Inferior parietal cortex (tissue), 1 donor: Measurements from ENCODE around the gene REG3G.
"Not testable (repeated sequence)": the region's sequence is repeated elsewhere in the genome, so short reads cannot be mapped to it uniquely, and the experiment has no call there.

Source experiments
- DNase-seq: peaks from one replicate; pipeline ENCODE4 v3.0.0-alpha.2; 2016; ENCODE audit errors: extremely low spot score

Gene REG3G

DNA sequence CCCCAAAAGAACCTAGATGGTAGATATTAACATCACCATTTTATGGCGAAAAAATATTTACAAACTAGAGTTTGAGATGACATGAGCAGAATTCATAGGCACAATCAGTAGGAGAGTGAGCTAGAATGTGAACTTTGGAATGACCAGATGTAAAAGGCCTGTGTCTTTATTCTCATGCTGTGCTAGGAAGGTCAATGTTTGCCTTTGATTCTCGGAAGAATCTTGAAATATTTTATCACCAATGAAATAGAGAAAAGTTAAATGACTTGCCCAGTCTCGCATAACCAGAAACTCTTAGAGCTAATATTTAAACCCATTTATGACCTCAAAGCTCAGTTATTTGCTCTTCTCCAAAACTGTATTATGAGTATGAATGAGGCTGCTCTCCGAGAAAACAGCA, 9.2 kb upstream of the REG3G start:
- DNase-seq: no peak

DNA sequence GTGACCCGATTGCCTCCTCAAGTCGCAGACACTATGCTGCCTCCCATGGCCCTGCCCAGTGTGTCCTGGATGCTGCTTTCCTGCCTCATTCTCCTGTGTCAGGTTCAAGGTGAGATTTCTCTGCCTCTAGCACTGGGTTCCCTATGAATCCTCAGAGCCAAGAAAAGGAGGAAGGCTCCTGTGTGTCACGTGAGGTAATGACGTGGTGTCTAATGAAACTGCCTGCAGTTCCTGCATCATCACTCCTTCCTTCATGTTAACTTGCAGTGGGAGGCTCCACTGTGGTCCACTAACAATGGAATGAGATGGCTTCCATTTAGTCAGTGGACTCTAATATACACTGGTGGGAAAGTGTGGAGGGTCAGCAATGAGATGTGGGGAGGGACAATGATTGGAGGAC, 559 bp downstream of the REG3G start:
- DNase-seq: no peak

DNA sequence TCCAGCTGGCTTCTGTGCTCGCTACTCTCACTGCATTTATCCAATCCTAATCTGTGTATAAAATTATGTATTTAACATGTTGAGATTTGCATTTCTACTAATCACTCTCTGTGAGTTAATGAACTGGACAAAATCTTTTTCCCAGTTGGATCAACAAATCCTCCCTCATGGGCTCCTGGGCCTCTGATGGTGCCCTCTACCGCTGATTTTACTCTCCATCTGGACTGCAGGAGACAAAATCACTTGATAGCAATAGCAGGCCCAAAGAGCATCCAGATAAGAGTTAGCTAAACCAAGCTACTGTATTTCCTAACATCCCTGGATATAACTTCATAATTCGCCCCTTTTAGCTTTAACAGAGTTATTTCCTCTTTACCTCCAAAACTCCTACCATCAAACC, 14.4 kb downstream of the REG3G start:
- no peak for DNase-seq

DNA sequence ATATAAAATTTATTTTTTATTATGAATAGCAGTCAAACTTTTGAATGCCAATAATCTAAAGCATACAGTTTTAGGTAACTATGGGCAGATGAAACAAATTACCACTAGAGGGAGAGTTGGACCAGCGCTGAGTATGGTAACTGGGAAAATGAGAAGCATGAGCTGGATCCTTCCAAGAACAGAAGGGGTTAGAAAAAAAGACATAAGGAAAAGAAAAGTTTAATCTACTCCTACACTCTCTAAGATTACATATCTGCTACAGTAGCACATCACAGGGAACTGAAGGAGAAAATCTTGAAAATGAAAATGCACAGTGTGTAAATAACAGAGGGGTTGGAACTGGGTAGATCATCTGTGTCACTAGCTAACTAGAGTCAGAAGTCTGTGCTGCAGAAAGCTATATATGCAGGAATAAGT, 15.5 kb downstream of the REG3G start:
- DNase-seq: peak; percentile 65

DNA sequence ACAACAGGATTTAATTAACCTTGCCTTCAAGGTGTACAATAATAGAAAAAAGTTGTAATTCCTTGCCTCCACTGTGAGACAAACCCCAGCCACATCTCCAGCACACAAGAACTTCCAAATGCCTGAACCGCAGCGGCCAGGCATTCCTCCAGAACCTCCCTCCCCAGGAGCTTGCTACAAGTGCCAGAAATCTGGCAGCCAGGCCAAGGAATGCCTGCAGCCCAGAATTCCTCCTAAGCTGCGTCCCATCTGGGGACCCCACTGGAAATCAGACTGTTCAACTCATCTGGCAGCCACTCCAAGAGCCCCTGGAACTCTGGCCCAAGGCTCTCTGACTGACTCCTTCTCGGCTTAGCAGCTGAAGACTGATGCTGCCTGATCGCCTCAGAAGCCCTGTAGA, 28.0 kb downstream of the REG3G start:
- not testable (repeated sequence) for DNase-seq

DNA sequence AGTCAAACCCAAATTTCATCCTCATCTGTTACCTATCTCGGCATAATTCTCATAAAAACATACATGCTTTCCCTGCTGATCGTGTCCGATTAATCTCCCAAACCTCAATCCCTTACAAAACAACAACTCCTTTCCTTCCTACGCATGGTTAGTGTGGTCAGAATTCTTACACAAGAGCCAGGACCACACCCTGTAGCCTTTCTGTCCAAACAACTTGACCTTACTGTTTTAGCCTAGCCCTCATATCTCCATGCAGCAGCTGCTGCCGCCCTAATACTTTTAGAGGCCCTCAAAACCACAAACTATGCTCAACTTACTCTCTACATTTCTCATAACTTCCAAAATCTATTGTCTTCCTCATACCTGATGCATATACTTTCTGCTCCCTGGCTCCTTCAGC, 29.3 kb downstream of the REG3G start:
- DNase-seq: not testable (repeated sequence)

DNA sequence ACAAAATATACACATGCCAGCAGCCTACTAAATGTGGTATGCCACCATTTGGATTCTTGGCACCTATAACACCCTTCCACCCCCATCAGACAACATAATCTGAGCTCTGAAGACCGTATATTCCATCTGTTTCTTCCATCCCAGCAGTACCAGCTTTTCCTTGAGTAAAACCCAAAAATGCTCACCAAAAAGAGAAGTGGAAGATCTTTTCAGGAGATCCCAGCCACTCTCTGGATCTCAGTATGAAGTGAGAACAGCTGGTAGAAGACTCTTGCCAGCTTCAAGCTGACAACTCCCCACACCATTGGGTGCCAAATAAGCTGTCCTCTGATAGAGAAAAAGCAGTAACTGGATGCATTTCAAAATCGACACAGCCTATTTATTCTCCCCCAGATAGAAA, 39.7 kb downstream of the REG3G start:
- DNase-seq: peak; percentile 75

DNA sequence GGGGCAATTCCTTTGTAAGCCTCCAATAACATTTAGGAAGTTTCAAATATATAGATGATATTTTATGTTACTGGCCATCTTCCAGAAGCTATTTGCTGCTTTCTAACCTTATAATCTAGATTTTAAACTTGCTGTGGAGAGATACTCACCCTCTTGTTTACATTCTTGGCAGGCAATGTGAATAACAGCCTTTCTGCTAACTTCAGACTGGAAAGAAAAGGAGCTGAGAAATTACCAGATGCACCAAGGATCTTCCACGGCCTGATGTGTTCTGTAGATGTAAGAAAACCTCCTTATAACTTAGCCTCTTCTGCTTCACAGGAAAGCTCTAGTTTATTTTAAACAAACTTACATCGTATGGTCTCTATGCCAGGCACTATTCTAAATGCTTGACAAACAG, 45.6 kb downstream of the REG3G start:
- peak; percentile 28 for DNase-seq
